ENCODE data around the gene LAMTOR5.

The LAMTOR5 gene

DNA sequence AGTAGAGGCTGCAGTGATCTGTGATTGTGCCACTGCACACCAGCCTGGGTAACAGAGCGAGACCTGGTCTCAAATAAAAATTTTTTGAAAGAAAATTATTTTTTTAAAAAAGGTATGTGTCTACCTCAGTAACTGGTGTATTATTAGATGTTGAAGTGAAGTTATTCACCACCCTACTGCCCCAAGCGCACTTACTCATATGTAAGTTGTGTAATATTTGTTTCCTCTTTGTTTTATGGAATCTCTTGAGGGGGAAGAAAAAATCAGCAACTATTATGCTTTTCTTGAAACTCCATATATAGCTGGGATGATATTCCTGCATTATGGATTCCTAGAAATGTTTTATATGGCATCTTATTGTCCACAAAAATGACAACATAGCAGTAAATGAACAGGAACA lies 47.1 kb downstream of the LAMTOR5 start:
- Histone ChIP-seq H3K4me2 (ENCODE audit: low read length) (no peak overlapping the region), H3K27me3 (ENCODE audit: control insufficient read depth, insufficient read depth, low read length) (no peaks in the 10 kb centered on the region), H2AFZ (no peak overlapping the region), H3K9me3 (ENCODE audit: control insufficient read depth, low read length) (no peaks in the 10 kb centered on the region), H3K4me3 (ENCODE audit: low read depth, low read length) (no peak overlapping the region), H3K4me1 (no peaks in the 10 kb centered on the region), H3K79me2 (peaks cover 6% of the 10 kb centered on the region), H3K36me3 (ENCODE audit: control insufficient read depth, insufficient read depth, low read length) (no peaks in the 10 kb centered on the region), H3K27ac (no peak overlapping the region), H3K9ac (no peak overlapping the region)
- TF ChIP-seq, protein P1, sequence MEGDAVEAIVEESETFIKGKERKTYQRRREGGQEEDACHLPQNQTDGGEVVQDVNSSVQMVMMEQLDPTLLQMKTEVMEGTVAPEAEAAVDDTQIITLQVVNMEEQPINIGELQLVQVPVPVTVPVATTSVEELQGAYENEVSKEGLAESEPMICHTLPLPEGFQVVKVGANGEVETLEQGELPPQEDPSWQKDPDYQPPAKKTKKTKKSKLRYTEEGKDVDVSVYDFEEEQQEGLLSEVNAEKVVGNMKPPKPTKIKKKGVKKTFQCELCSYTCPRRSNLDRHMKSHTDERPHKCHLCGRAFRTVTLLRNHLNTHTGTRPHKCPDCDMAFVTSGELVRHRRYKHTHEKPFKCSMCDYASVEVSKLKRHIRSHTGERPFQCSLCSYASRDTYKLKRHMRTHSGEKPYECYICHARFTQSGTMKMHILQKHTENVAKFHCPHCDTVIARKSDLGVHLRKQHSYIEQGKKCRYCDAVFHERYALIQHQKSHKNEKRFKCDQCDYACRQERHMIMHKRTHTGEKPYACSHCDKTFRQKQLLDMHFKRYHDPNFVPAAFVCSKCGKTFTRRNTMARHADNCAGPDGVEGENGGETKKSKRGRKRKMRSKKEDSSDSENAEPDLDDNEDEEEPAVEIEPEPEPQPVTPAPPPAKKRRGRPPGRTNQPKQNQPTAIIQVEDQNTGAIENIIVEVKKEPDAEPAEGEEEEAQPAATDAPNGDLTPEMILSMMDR (IDR thresholded peaks at IDR 0.05), result no peak

DNA sequence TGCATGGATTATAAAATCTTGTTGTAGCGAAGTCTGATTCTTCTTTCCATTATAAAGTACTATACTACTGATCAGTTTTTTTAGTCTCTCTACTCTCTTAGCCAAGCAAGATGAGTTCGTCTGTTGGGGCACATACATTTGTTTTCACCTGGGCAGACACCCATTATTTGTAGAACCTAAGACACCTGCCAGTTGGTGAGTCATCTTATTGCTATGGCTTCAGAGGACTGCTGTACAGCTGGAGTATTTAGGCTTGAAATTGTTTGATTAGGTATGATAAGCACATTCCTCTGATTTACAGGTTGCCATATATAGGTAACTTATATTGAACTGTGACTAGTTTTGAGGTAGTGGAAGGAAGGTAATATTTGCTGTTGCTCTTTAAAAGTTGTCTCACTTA lies 51.1 kb downstream of the LAMTOR5 start:
- Histone ChIP-seq H3K9me3 (ENCODE audit: control insufficient read depth, low read length) (no peaks in the 10 kb centered on the region), H3K9ac (no peak overlapping the region), H3K4me3 (ENCODE audit: low read depth, low read length) (no peak overlapping the region), H2AFZ (no peak overlapping the region), H3K27ac (no peak overlapping the region), H3K4me1 (no peaks in the 10 kb centered on the region), H3K79me2 (peaks cover 7% of the 10 kb centered on the region), H3K4me2 (ENCODE audit: low read length) (no peak overlapping the region), H3K27me3 (ENCODE audit: control insufficient read depth, insufficient read depth, low read length) (no peaks in the 10 kb centered on the region), H3K36me3 (ENCODE audit: control insufficient read depth, insufficient read depth, low read length) (no peaks in the 10 kb centered on the region)
- TF ChIP-seq, protein P1 (IDR thresholded peaks at IDR 0.05), result no peak

DNA sequence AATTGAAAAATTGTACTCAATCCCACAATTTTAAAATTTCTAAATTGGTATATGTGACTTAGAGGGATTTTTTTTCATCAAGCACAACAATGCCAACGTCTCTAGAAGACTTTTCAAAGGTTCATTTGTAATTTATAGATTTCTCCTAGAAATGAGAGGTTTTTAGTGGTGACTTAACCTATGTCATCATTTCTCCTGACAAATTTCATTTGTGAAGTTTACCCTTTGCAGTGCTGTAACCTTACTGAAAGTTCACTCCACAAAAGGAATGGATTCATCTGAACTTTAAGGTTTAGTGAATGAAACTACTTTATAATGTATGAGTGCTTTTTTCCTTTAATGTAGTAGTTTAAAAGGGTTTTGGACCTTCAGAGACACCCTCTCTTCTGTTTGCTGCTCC lies 52.2 kb downstream of the LAMTOR5 start:
- H3K79me2 ChIP-seq, result peaks cover 8% of the 10 kb centered on the region
- H3K4me3 ChIP-seq (ENCODE audit: low read depth, low read length), result no peak overlapping the region
- no peak overlapping the region for H3K9ac ChIP-seq
- TF ChIP-seq, protein P1 (IDR thresholded peaks at IDR 0.05), result no peak
- no peaks in the 10 kb centered on the region for H3K36me3 ChIP-seq (ENCODE audit: control insufficient read depth, insufficient read depth, low read length)
- H3K4me1 ChIP-seq, result no peaks in the 10 kb centered on the region
- no peak overlapping the region for H2AFZ ChIP-seq
- H3K27me3 ChIP-seq (ENCODE audit: control insufficient read depth, insufficient read depth, low read length), result no peaks in the 10 kb centered on the region
- H3K27ac ChIP-seq, result no peak overlapping the region
- no peak overlapping the region for H3K4me2 ChIP-seq (ENCODE audit: low read length)
- H3K9me3 ChIP-seq (ENCODE audit: control insufficient read depth, low read length), result no peaks in the 10 kb centered on the region

All from parathyroid adenoma (tissue), 2 donors.